Right lobe of liver (tissue), 4 donors: Measurements from ENCODE around the gene MYLK2.

ENCODE experiments used
- CTCF ChIP-seq, 4 donors: fragments of 200-600 bp in 3 of 4; fragments of 450-650 bp in 1 of 4; IDR thresholded peaks; one replicate each; pipeline versions ENCODE4 v1.5.1 to v1.8.0; 2016 to 2022; ENCODE audit warnings: antibody characterized with exemption in 4 of 4, mild to moderate bottlenecking in 2 of 4
- POLR2A ChIP-seq: fragments of 450-650 bp; IDR thresholded peaks from one replicate; pipeline ENCODE4 v1.6.1; 2017; ENCODE audit warnings: antibody characterized with exemption, mild to moderate bottlenecking
- donor health status: DM: no; HTN: no; CAD: no.
- donor health status: DM: no; HTN: no; CAD: no.
- donor health status: DM: no; HTN: yes; CAD: no.

- TF ChIP-seq POLR2A, result no peak
- no peak for TF ChIP-seq CTCF (IDR thresholded peaks at IDR 0.05)
These were observed 17.6 kb upstream of the MYLK2 start for GRCh38 chr20:31801508-31801907.
